ENCODE results near the gene OLIG1.

- TF ChIP-seq POLR2AphosphoS5 (IDR thresholded peaks at IDR 0.05; ENCODE audit: insufficient read depth in 1 of 2, low read depth in 1 of 2), result no peak
- TF ChIP-seq POLR2A (IDR thresholded peaks at IDR 0.05), result no peak
Observed at GRCh38 chr21:33040215-33040614, 29.7 kb upstream of the OLIG1 start.
